ENCODE measurements around the gene MAGEF1.

Gene MAGEF1

GRCh38 chr3:184719709-184720108, 7.8 kb upstream of the MAGEF1 start:
- FAIRE-seq = no peak

- no peak for FAIRE-seq
Observed at GRCh38 chr3:184718431-184718830, 6.6 kb upstream of the MAGEF1 start.

GRCh38 chr3:184717399-184717983, 5.6 kb upstream of the MAGEF1 start:
- no peak for FAIRE-seq

- FAIRE-seq = no peak
Observed at GRCh38 chr3:184716622-184717398, 4.9 kb upstream of the MAGEF1 start.

- FAIRE-seq = no peak
Observed at GRCh38 chr3:184715943-184716621, 4.2 kb upstream of the MAGEF1 start.

- no peak for FAIRE-seq
Observed at GRCh38 chr3:184713521-184713920, 1.7 kb upstream of the MAGEF1 start.

GRCh38 chr3:184713040-184713355, 1.1 kb upstream of the MAGEF1 start:
- no peak for FAIRE-seq

GRCh38 chr3:184712248-184713039, 580 bp upstream of the MAGEF1 start:
- no peak for FAIRE-seq

- no peak for FAIRE-seq
Observed at GRCh38 chr3:184710870-184711492, 883 bp downstream of the MAGEF1 start.

- FAIRE-seq = no peak
Observed at GRCh38 chr3:184703657-184704056, 8.2 kb downstream of the MAGEF1 start.

- no peak for FAIRE-seq
Observed at GRCh38 chr3:184700759-184701158, 11.1 kb downstream of the MAGEF1 start.

GRCh38 chr3:184697845-184698244, 14.0 kb downstream of the MAGEF1 start:
- FAIRE-seq = no peak

GRCh38 chr3:184696697-184697096, 15.2 kb downstream of the MAGEF1 start:
- no peak for FAIRE-seq

- FAIRE-seq = no peak
Observed at GRCh38 chr3:184694716-184695115, 17.1 kb downstream of the MAGEF1 start.

GRCh38 chr3:184694133-184694665, 17.7 kb downstream of the MAGEF1 start:
- no peak for FAIRE-seq

- FAIRE-seq = no peak
Observed at GRCh38 chr3:184693011-184693975, 18.6 kb downstream of the MAGEF1 start.

- no peak for FAIRE-seq
Observed at GRCh38 chr3:184691397-184692231, 20.2 kb downstream of the MAGEF1 start.

- no peak for FAIRE-seq
Observed at GRCh38 chr3:184690192-184690883, 21.5 kb downstream of the MAGEF1 start.

GRCh38 chr3:184688882-184689271, 23.0 kb downstream of the MAGEF1 start:
- FAIRE-seq = no peak
